Measurements from ENCODE around the gene PDS5B.

DNA sequence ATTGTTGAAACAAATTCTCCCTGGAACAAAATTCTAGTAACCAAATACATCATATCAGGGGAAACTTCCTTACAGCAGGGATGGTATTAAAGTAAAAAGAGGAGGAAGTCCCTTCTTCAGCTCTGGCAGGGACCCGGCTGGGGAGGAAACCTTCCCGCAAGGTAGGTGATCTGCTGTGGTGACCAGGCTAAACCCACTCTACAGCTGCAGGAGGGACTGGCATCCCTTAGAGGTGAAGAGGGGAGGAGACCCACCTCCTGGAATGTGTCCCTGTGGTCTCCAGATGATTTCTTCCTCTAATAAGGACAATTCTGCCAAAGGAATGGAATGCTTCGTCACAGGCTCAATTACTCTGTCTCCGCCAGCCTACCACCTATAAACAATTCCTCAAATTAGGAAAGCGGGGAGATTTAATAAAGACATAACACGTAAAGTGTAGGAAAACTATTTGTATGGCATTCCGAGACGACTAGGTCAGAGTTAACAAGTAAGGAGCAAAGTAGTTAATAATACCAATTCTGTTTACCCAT lies 637 bp upstream of the PDS5B start:
- TF ChIP-seq GATA3 (IDR thresholded peaks at IDR 0.05; ENCODE audit: low read depth, low read length) (no peak), GATA2 (IDR thresholded peaks at IDR 0.05; ENCODE audit: low read depth, low read length) (no peak)
